SH-SY5Y (cell line): ENCODE data around the gene SUSD1.

Experiments
- GATA2 ChIP-seq: IDR thresholded peaks from 2 replicates; pipeline ENCODE4 v1.6.1; 2011; ENCODE audit warnings: mild to moderate bottlenecking, low read depth, low read length
- GATA3 ChIP-seq: IDR thresholded peaks from 2 replicates; pipeline ENCODE4 v1.6.1; 2011; ENCODE audit warnings: low read depth, mild to moderate bottlenecking, low read length, moderate library complexity

DNA sequence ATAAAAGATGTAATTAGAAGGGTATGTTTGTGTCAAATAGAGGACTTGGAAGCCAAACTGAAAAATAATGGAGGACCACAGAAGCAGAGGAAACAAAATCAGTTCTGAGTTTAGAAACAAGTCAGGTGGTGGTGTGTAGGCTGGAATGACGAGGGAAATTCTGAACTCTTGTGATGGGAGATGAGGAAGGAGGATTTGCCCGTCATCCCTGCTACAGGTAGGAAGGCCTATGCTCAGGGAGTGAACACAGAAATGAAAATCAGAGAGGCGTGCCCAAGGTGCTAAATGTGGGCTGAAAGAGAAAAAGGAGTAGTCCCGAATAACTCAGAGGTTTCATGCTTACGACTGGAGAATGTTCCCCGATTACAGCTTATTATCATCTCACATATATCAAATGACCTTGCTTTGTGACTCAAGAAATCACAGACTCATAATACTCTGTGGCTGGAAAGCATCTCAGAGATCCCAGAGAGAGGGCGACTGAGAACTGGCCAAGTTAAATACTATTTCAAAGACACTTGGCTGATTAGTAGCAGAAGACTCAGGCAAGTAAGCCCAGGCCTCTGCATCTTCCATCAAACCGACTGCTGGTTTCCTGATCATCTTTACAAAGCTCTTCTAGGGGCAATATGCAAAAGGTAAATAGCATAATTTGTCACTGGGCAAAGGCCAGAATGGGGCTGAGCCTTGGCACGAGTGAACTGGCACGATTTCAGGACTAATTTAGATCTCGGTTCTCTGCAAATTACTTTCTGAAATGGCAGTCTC is 126.0 kb downstream of the SUSD1 start:
- no peak for TF ChIP-seq GATA2
- TF ChIP-seq GATA3 = no peak
